T-helper 1 cell treated with Interleukin-12 subunit alpha and Interleukin-12 subunit beta and Interleukin-4 antibody, amounts not matched to agents 30 μg/mL and 1 μg/mL, for 36 hours (primary cell): ENCODE measurements around the gene RHPN2.
"Not testable (repeated sequence)": the region's sequence is repeated elsewhere in the genome, so short reads cannot be mapped to it uniquely, and the experiment has no call there.

ENCODE experiments used
- H3K27ac Mint-ChIP-seq: one replicate; pipeline ENCODE4 v1.8.0; 2021; ENCODE audit warnings: mild to moderate bottlenecking, mixed read lengths
- H3K27me3 Mint-ChIP-seq: one replicate; pipeline ENCODE4 v1.8.0; 2021; ENCODE audit warnings: low read depth, mixed read lengths
- H3K36me3 Mint-ChIP-seq: one replicate; pipeline ENCODE4 v1.8.0; 2021; ENCODE audit warnings: low read depth, mixed read lengths
- H3K4me1 Mint-ChIP-seq: one replicate; pipeline ENCODE4 v1.8.0; 2021; ENCODE audit warnings: low read depth, mixed read lengths
- H3K4me3 Mint-ChIP-seq: one replicate; pipeline ENCODE4 v1.8.0; 2021; ENCODE audit warnings: mild to moderate bottlenecking, moderate library complexity, mixed read lengths
- H3K9me3 Mint-ChIP-seq: one replicate; pipeline ENCODE4 v1.8.0; 2021; ENCODE audit warnings: mixed read lengths

RHPN2 gene

GRCh38 chr19:32988724-32989123, 76.0 kb downstream of the RHPN2 start:
- H3K9me3 Mint-ChIP-seq = no peaks in the 10 kb centered on the region
- H3K27me3 Mint-ChIP-seq = no peaks in the 10 kb centered on the region
- H3K36me3 Mint-ChIP-seq = no peaks in the 10 kb centered on the region
- H3K4me3 Mint-ChIP-seq = no peak overlapping the region
- H3K4me1 Mint-ChIP-seq = peaks cover 4% of the 10 kb centered on the region
- no peak overlapping the region for H3K27ac Mint-ChIP-seq

GRCh38 chr19:32988254-32988653, 76.4 kb downstream of the RHPN2 start:
- H3K27me3 Mint-ChIP-seq, H3K36me3 Mint-ChIP-seq, H3K9me3 Mint-ChIP-seq, H3K4me3 Mint-ChIP-seq, H3K27ac Mint-ChIP-seq, H3K4me1 Mint-ChIP-seq: not testable (repeated sequence)

- not testable (repeated sequence) for H3K27ac Mint-ChIP-seq, H3K36me3 Mint-ChIP-seq, H3K4me1 Mint-ChIP-seq, H3K4me3 Mint-ChIP-seq, H3K9me3 Mint-ChIP-seq, H3K27me3 Mint-ChIP-seq
Measured at GRCh38 chr19:32982488-32982887, 82.2 kb downstream of the RHPN2 start.

GRCh38 chr19:32979807-32980206, 84.9 kb downstream of the RHPN2 start:
- not testable (repeated sequence) for H3K4me3 Mint-ChIP-seq, H3K27ac Mint-ChIP-seq

GRCh38 chr19:32977813-32978212, 86.9 kb downstream of the RHPN2 start:
- H3K4me3 Mint-ChIP-seq, H3K27me3 Mint-ChIP-seq, H3K9me3 Mint-ChIP-seq, H3K27ac Mint-ChIP-seq, H3K4me1 Mint-ChIP-seq, H3K36me3 Mint-ChIP-seq: not testable (repeated sequence)

More at GRCh38 chr19:32979807-32980206, 84.9 kb downstream of the RHPN2 start:
- not testable (repeated sequence) for H3K27me3 Mint-ChIP-seq, H3K9me3 Mint-ChIP-seq, H3K4me1 Mint-ChIP-seq, H3K36me3 Mint-ChIP-seq

GRCh38 chr19:32977280-32977679, 87.4 kb downstream of the RHPN2 start:
- Mint-ChIP-seq H3K4me1 (peaks cover 4% of the 10 kb centered on the region), H3K36me3 (peaks cover 3% of the 10 kb centered on the region), H3K9me3 (no peaks in the 10 kb centered on the region), H3K27me3 (no peaks in the 10 kb centered on the region), H3K27ac (no peak overlapping the region), H3K4me3 (no peak overlapping the region)

- Mint-ChIP-seq H3K36me3 (peaks cover 6% of the 10 kb centered on the region), H3K9me3 (no peaks in the 10 kb centered on the region), H3K4me1 (peaks cover 9% of the 10 kb centered on the region), H3K27me3 (no peaks in the 10 kb centered on the region), H3K27ac (no peak overlapping the region), H3K4me3 (no peak overlapping the region)
Measured at GRCh38 chr19:32976223-32976805, 88.4 kb downstream of the RHPN2 start.

- no peaks in the 10 kb centered on the region for H3K27me3 Mint-ChIP-seq
- peak within 1 kb of the TSS; percentile 92 for H3K27ac Mint-ChIP-seq
- peaks cover 15% of the 10 kb centered on the region for H3K4me1 Mint-ChIP-seq
- H3K9me3 Mint-ChIP-seq = no peaks in the 10 kb centered on the region
- H3K4me3 Mint-ChIP-seq = peak within 1 kb of the TSS; percentile 99
- peaks cover 8% of the 10 kb centered on the region for H3K36me3 Mint-ChIP-seq
Measured at GRCh38 chr19:32971715-32972540, 92.8 kb downstream of the RHPN2 start, which contains the start of the genes CEP89 and FAAP24. Gene CEP89, minus strand, starts transcription at chr19:32971958. Its CDS starts 84 bp downstream, at chr19:32971874. Gene FAAP24, plus strand, starts transcription at chr19:32972242. Its CDS starts 955 bp downstream, at chr19:32973197.

GRCh38 chr19:32971012-32971595, 93.6 kb downstream of the RHPN2 start:
- Mint-ChIP-seq H3K36me3 (peaks cover 8% of the 10 kb centered on the region), H3K4me3 (peak overlapping the region; percentile 99), H3K27ac (peak overlapping the region; percentile 10), H3K9me3 (no peaks in the 10 kb centered on the region), H3K4me1 (peaks cover 15% of the 10 kb centered on the region), H3K27me3 (no peaks in the 10 kb centered on the region)

GRCh38 chr19:32969549-32969948, 95.1 kb downstream of the RHPN2 start:
- peaks cover 15% of the 10 kb centered on the region for H3K4me1 Mint-ChIP-seq
- no peak overlapping the region for H3K4me3 Mint-ChIP-seq
- peaks cover 6% of the 10 kb centered on the region for H3K36me3 Mint-ChIP-seq
- no peak overlapping the region for H3K27ac Mint-ChIP-seq
- no peaks in the 10 kb centered on the region for H3K9me3 Mint-ChIP-seq
- H3K27me3 Mint-ChIP-seq = no peaks in the 10 kb centered on the region

GRCh38 chr19:32966750-32967149, 97.9 kb downstream of the RHPN2 start:
- peaks cover 12% of the 10 kb centered on the region for H3K36me3 Mint-ChIP-seq
- H3K4me1 Mint-ChIP-seq = peaks cover 8% of the 10 kb centered on the region
- H3K27ac Mint-ChIP-seq = no peak overlapping the region
- H3K4me3 Mint-ChIP-seq = no peak overlapping the region
- H3K9me3 Mint-ChIP-seq = no peaks in the 10 kb centered on the region
- no peaks in the 10 kb centered on the region for H3K27me3 Mint-ChIP-seq

- no peaks in the 10 kb centered on the region for H3K9me3 Mint-ChIP-seq
- peaks cover 9% of the 10 kb centered on the region for H3K36me3 Mint-ChIP-seq
- no peaks in the 10 kb centered on the region for H3K4me1 Mint-ChIP-seq
- no peak overlapping the region for H3K27ac Mint-ChIP-seq
- no peak overlapping the region for H3K4me3 Mint-ChIP-seq
- no peaks in the 10 kb centered on the region for H3K27me3 Mint-ChIP-seq
Measured at GRCh38 chr19:32945260-32945659, 119.4 kb downstream of the RHPN2 start.

- H3K4me3 Mint-ChIP-seq, H3K27me3 Mint-ChIP-seq, H3K4me1 Mint-ChIP-seq, H3K27ac Mint-ChIP-seq, H3K36me3 Mint-ChIP-seq, H3K9me3 Mint-ChIP-seq: not testable (repeated sequence)
Measured at GRCh38 chr19:32941273-32941672, 123.4 kb downstream of the RHPN2 start.

GRCh38 chr19:32936065-32936464, 128.6 kb downstream of the RHPN2 start:
- H3K27me3 Mint-ChIP-seq = no peaks in the 10 kb centered on the region

GRCh38 chr19:32935629-32936028, 129.1 kb downstream of the RHPN2 start:
- H3K27ac Mint-ChIP-seq = no peak overlapping the region
- H3K9me3 Mint-ChIP-seq = no peaks in the 10 kb centered on the region
- H3K4me3 Mint-ChIP-seq = no peak overlapping the region
- no peaks in the 10 kb centered on the region for H3K4me1 Mint-ChIP-seq
- H3K27me3 Mint-ChIP-seq = no peaks in the 10 kb centered on the region
- peaks cover 10% of the 10 kb centered on the region for H3K36me3 Mint-ChIP-seq

More at GRCh38 chr19:32936065-32936464, 128.6 kb downstream of the RHPN2 start:
- no peak overlapping the region for H3K4me3 Mint-ChIP-seq
- no peak overlapping the region for H3K27ac Mint-ChIP-seq
- H3K36me3 Mint-ChIP-seq = peaks cover 8% of the 10 kb centered on the region
- H3K4me1 Mint-ChIP-seq = no peaks in the 10 kb centered on the region
- H3K9me3 Mint-ChIP-seq = no peaks in the 10 kb centered on the region
